Adrenal gland (tissue), 5 donors: ENCODE data around the gene TMEM74B.

Experiments
- POLR2A ChIP-seq, 2 donors: fragments of 450-650 bp; IDR thresholded peaks; one replicate each; pipeline ENCODE4 v1.6.1; 2017; ENCODE audit warnings: antibody characterized with exemption in 2 of 2, mild to moderate bottlenecking in 2 of 2, moderate library complexity in 1 of 2
- TF ChIP-seq, protein P1 (sequence below), 6 experiments: fragments of 450-650 bp in 4 of 6; fragments of 200-600 bp in 2 of 6; sonication (generic) in 1 of 6; IDR thresholded peaks; 1 replicate in 5 of 6; 2 replicates in 1 of 6; pipeline versions ENCODE4 v1.5.1 to v1.8.0; 2016 to 2021; ENCODE audit warnings: antibody characterized with exemption in 6 of 6, mild to moderate bottlenecking in 2 of 6, moderate library complexity in 1 of 6
- donor health status: DM: no; HTN: no; CAD: no.

DNA sequence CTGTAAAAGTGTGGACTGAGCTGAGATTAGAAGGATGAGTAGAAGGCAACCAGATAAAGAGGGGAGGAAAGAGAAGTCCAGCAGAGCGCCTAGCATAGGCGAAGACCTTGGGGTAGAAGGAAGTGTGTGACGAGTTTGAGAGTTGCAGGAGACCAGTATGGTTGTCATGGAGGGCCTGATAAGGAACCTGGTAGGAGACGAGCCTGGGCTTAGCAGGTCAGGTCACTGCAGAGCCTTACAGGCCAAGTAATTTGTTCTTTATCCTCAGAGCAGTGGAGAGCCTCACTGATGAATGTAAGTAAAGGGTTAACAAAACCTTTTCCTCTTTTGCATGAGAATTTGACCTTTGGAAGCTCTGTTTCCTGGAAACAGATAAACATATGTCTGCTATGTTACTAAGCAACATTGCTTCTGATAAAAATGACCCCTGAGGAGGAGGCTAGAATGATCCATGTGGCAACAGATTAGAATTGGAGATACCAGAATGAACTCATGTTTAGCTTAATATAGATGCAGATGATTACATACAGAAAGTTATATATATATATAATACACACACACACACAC is 2.9 kb upstream of the TMEM74B start:
- TF ChIP-seq, protein P1, sequence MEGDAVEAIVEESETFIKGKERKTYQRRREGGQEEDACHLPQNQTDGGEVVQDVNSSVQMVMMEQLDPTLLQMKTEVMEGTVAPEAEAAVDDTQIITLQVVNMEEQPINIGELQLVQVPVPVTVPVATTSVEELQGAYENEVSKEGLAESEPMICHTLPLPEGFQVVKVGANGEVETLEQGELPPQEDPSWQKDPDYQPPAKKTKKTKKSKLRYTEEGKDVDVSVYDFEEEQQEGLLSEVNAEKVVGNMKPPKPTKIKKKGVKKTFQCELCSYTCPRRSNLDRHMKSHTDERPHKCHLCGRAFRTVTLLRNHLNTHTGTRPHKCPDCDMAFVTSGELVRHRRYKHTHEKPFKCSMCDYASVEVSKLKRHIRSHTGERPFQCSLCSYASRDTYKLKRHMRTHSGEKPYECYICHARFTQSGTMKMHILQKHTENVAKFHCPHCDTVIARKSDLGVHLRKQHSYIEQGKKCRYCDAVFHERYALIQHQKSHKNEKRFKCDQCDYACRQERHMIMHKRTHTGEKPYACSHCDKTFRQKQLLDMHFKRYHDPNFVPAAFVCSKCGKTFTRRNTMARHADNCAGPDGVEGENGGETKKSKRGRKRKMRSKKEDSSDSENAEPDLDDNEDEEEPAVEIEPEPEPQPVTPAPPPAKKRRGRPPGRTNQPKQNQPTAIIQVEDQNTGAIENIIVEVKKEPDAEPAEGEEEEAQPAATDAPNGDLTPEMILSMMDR (IDR thresholded peaks at IDR 0.05): no peak
- no peak for TF ChIP-seq POLR2A (IDR thresholded peaks at IDR 0.05)
